GM18909 (cell line): ENCODE measurements around the gene CYB561A3.
"Not testable (repeated sequence)": the region's sequence is repeated elsewhere in the genome, so short reads cannot be mapped to it uniquely, and the experiment has no call there.

Experiments
- ATAC-seq: cut with Tn5 transposase; IDR thresholded peaks from one replicate; pipeline ENCODE4 v1.9.1; 2021; ENCODE audit warnings: mild to moderate bottlenecking; ENCODE audit not compliant: unreplicated experiment, poor library complexity

Gene CYB561A3

GRCh38 chr11:61361741-61362541 is at the start of gene CYB561A3, which contains the start of gene TMEM138:
CYB561A3 (minus strand) TSS chr11:61361882; CDS start chr11:61356713, 5,169 bp downstream.
TMEM138 (plus strand) TSS chr11:61362374; CDS start chr11:61364391, 2,017 bp downstream.
- peak; percentile 83 for ATAC-seq

GRCh38 chr11:61406991-61407728 is 45.5 kb upstream of the CYB561A3 start:
- no peak for ATAC-seq

- no peak for ATAC-seq
Measured at GRCh38 chr11:61406067-61406466, 44.4 kb upstream of the CYB561A3 start.

DNA sequence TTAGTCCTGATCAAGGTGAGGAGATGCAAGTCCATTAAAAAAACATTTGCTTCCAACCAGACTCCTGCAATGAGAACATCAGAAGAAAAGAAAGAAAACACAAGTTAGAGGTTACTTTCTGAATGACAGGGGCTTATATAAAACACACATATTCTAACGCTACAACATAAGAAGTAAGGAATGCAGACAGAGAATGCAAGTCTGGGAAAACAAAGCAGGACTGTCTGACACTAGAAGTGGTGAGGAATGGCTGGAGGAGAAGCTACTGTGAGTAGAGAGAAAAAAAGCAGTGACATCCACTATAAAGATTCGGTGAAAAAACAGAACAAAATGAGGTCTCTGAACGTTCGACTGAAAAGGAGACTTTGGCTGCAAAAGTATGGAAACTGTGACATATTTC is 43.0 kb upstream of the CYB561A3 start:
- no peak for ATAC-seq

- no peak for ATAC-seq
Measured at GRCh38 chr11:61404103-61404502, 42.4 kb upstream of the CYB561A3 start.

DNA sequence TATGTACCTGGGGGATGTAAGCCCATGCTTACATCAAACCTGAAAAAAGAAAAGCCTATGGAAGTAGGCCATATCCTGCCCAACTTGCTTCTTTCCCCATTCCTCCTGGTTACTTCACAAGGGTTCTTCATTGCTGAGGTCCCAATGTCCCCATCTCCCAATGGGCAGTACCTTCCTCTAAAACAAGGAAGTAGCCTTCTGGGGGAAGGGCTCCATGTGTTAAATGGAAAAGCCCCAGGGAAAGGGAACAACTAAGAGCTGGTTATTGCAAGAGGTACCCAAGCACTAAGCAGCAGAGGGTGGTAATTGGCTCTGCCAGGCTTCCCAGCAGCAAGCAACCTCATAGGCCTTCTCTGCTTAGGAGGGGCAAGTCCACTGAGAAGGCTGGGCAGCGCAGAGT is 42.0 kb upstream of the CYB561A3 start:
- ATAC-seq = no peak

GRCh38 chr11:61401573-61401972 is 39.9 kb upstream of the CYB561A3 start:
- no peak for ATAC-seq

DNA sequence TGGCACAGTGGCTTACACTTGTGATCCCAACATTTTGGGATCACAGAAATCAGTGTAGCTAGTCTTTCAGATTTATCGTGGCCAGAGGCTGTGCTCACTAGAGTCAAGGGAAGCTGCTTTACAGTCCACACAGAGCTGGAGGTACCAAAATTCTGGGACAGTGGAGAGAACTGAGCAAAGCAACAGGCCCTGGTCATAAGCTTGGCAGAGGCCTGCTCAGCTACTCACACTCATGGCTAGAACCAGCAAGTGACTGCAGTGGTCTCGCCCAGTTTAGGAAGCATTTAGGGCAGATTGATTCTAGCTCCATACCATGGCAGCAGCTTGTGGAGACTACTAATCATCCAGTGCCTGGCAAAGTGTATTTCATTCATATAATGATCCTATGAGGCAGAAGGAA is 39.5 kb upstream of the CYB561A3 start:
- no peak for ATAC-seq

DNA sequence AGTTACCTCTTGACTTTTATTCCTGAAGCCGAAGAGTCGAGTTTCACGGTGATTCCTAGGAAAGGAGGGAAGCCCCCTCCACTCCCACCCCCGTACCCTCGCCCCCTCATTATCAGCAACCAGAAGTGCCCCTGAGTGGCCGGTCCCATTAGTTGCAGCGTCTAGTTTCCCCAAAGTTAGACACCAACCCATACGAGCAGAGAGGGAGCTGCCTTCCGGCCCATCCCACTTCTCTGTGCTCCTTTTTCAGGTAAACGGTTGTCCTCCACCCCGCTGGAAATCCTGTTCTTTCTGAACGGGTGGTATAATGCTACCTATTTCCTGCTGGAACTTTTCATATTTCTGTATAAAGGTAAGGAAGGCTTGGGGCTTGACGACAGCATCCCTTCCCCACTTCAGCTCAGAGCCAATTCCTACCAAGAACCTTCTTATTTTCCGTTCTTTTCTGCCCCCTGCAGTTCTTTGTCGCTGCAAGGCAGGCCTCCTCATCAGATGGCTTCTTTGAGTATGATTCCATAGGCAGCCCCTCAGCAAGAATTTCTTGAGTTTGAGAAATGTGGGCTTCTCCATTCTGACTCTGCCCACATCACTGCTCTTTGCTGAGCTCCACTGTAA is 31.4 kb upstream of the CYB561A3 start:
- ATAC-seq = no peak

GRCh38 chr11:61390161-61390560 is 28.5 kb upstream of the CYB561A3 start:
- no peak for ATAC-seq

- ATAC-seq = no peak
Measured at GRCh38 chr11:61384271-61385242, 22.9 kb upstream of the CYB561A3 start.

DNA sequence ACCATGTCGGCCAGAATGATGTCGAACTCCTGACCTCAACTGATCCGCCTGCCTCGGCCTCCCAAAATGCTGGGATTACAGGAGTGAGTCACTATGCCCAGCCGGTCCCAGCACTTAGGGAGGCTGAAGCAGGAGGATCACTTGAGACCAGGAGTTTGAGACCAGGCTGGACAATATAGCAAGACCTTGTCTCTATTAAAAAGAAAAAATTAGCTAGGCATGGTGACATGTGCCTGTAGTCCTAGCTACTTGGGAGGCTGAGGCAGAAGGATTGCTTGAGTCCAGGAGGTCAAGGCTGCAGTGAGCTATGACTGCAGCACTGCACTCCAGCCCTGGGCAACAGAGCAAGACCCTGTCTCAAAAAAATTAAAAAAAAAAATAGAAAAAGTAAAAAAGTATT is 22.2 kb upstream of the CYB561A3 start:
- not testable (repeated sequence) for ATAC-seq

GRCh38 chr11:61380884-61381283 is 19.2 kb upstream of the CYB561A3 start:
- no peak for ATAC-seq

- no peak for ATAC-seq
Measured at GRCh38 chr11:61378713-61379313, 17.1 kb upstream of the CYB561A3 start.

DNA sequence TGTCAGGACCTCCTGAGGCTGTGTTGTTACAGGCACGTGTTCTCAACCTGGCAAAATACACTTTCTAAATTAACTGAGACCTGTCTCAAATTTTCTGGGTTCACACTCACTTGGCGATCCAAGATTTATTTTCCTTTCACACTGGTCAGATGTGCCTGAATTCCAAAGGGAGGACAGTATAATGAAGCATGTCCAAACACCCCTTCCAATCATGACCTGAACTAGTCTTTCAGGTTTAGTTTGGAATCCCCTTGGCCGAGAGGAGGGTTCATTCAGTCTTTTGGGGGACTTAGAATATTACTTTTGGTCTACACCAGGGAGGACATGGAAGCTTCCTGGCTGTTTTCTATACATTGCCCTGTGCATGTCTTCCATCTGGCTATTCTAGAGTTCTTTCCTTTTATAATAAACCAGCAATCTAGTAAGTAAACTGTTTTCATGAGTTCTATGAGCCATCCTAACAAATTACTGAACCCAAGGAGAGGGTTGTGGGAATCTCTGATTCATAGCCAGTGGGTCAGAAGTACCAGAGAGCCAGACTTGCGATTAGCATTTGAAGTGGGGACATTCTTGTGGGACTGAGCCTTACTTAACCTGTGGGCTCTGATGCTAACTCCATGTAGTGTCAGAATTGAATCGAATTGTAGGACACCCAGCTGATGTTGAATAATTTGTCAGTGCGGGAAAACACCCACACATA is 15.9 kb upstream of the CYB561A3 start:
- no peak for ATAC-seq

- ATAC-seq = no peak
Measured at GRCh38 chr11:61375761-61376108, 14.1 kb upstream of the CYB561A3 start.

- no peak for ATAC-seq
Measured at GRCh38 chr11:61372659-61373420, 11.2 kb upstream of the CYB561A3 start.

DNA sequence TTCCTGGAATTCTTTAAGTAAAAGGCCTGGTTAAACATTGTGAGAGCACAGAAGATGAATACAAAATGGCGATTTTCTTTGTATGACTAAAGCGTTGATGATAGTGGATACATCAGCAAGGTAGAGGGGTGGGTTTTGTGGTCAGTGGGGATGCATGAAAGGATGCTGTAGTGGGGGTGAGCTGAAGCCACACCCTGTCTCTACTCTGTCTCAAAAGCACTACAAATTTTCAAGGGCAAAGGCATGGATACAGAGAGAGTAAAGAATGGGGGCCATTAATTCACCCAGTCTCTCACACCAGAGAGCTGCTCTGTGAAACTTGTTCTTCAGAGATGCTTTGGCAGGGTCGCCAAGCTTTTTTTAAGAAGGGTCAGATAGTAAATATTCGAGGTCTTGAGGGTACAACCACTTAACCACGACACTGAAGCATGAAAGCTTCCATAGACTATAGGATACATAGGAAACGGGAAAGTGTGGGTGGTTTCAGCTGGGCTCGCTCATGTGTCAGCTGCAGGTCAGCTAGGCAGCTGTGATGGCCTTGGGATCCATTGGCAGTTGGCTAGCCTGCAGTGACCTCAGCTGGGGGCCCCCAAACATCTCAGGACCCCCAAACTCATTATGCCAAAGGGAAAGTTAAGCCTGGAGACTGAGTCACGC is 8.8 kb upstream of the CYB561A3 start:
- no peak for ATAC-seq
